Spleen (tissue), 7 donors: Measurements from ENCODE around the gene SULT1A2.

Source experiments
- CTCF ChIP-seq, 11 experiments: fragments of 200-600 bp in 7 of 11; fragments of 450-650 bp in 4 of 11; sonication (generic) in 4 of 11; IDR thresholded peaks in 8 of 11; conservative IDR thresholded peaks in 3 of 11; 1 replicate in 7 of 11; 2 replicates in 4 of 11; pipeline versions ENCODE4 v1.4.0 to v1.8.0; 2016 to 2021; ENCODE audit warnings: antibody characterized with exemption in 11 of 11, inconsistent platforms in 4 of 11, mild to moderate bottlenecking in 1 of 11
- POLR2A ChIP-seq, 3 donors: fragments of 450-650 bp; IDR thresholded peaks; one replicate each; pipeline ENCODE4 v1.5.1; 2017; ENCODE audit warnings: antibody characterized with exemption in 3 of 3, mild to moderate bottlenecking in 1 of 3
- donor health status: DM: no; HTN: no; CAD: no; lungs with moderate emphysema.
- donor health status: DM: no; HTN: no; CAD: no.
- donor health status: DM: no; HTN: no; CAD: no.

- peak in 8 of 11 experiments; percentile 25 to 66 (median 41) for TF ChIP-seq CTCF (IDR thresholded peaks at IDR 0.05 in 8 of 11, conservative IDR thresholded peaks at IDR 0.05 in 3 of 11)
- TF ChIP-seq POLR2A (IDR thresholded peaks at IDR 0.05): no peak
Observed at GRCh38 chr16:28549301-28549899, 47.5 kb downstream of the SULT1A2 start.
